GM18498 (cell line): ENCODE measurements around the gene EHBP1.
A peak's percentile ranks its signal among the peaks of the same experiment; 100 is the strongest.

Source experiments
- ATAC-seq: cut with Tn5 transposase; IDR thresholded peaks from one replicate; pipeline ENCODE4 v1.9.1; 2021; ENCODE audit warnings: mild to moderate bottlenecking, moderate library complexity; ENCODE audit not compliant: unreplicated experiment

Gene EHBP1

GRCh38 chr2:62705007-62705829 is at the start of gene EHBP1:
Gene EHBP1, plus strand, starts transcription at chr2:62705713. Its CDS starts 1,479 bp downstream, at chr2:62707192.
- peak; percentile 96 for ATAC-seq

GRCh38 chr2:62657783-62658182 is 47.7 kb upstream of the EHBP1 start:
- ATAC-seq: peak; percentile 58

- ATAC-seq: no peak
These were observed 46.6 kb upstream of the EHBP1 start for GRCh38 chr2:62658891-62659290.

DNA sequence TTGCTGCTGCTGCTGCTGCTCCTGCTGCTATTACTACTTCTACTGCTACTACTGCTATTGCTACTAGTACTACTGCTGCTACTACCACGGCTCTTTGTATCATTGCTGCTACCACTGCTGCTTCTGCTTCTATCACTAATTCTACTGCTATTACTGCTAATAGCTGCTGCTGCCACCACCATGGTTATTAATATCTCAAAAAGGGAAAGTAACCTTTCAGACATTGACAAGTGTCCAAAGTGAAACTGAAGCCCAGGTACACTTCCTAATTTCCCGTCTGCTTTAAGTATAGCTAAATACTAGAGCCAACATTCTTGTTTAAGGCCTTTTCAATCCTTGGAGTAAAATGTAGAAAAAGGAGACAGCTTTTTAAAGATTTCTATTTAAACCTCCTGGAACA is 45.4 kb upstream of the EHBP1 start:
- peak; percentile 84 for ATAC-seq

DNA sequence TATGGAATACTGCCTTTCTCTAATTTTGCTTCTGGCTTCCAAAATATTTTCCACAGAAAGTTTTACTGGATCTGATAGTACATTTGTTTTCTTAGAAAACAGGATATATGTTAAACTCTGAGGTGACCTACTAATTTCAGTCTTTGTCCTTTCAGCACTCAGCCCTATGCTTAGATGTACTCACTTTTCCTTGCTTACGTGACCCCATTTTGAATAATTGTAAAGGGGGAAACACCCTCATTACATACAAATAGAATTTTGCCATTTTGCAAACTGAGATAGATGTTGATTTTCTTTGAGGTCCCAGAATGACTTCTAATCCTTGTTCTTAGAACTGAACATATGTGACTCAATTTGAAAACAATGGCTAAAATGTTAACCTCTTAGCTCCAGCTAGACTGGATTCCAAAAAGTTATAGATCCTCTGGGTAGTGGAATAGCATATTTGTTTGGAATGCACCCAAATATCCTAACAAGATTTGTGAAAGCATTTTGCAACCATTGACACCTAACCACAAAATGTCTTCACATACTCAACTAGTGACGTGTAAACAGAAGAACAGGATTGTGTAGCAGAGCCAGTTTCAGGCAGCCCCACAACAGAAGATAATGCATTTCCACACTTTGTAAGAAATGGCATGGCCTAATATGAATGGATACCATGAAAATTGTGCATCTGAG is 44.8 kb upstream of the EHBP1 start:
- ATAC-seq: peak; percentile 19

DNA sequence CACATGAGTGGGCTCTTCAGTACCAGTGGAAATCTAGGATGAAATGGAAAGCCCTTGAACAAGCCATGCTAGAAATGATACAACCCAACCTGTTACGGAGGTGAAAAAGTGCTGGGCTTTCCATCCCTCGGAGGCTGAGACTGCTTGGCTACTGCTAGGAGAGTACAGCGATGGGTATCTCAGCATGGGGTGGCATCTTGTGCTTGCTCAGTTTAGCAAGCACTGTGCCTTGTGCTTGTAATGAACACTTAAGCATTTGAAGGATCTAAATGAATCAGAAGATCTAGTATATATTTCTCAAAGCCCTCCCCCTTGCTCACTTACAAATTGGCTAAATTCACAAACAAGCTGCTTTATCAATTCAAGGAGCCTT is 44.3 kb upstream of the EHBP1 start:
- ATAC-seq: no peak

DNA sequence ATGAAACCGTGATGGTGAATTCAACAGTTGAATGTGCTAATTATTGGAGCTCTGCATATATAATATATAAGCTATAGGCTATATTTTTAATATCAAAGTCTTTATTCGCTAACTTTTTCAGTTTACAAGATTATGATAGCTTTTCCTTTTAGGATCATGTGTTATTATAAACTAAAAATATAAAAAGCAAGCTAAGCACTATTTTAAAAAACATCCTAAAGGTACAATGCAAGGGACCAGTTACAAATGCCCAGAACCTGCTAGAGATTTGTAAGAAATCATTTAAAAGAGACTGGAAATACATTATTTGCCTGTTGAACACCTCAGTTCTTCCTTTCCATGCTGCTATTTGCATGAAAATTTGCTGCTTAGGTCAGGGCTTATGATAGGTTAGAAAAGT is 43.4 kb upstream of the EHBP1 start:
- no peak for ATAC-seq

DNA sequence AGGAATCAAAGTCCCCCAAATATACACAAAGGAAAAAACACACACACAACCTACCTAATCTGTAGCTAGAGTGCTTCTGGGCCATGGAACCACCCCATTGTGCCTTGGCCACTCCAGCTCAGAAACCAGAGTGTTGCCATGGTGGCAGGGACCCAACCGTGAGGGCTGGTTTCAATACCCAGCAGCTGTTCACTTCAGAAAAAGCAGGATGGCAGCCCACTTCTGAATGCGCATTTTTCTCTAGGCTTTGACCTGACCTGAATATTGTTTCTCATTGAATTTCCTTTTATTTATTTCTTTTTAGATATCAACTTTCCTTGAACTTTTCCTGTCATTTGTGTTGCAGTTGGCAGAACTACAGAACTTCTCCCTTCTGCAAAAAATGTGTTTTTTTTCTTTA is 43.0 kb upstream of the EHBP1 start:
- no peak for ATAC-seq

- no peak for ATAC-seq
These were observed 42.1 kb upstream of the EHBP1 start for GRCh38 chr2:62663411-62663810.

DNA sequence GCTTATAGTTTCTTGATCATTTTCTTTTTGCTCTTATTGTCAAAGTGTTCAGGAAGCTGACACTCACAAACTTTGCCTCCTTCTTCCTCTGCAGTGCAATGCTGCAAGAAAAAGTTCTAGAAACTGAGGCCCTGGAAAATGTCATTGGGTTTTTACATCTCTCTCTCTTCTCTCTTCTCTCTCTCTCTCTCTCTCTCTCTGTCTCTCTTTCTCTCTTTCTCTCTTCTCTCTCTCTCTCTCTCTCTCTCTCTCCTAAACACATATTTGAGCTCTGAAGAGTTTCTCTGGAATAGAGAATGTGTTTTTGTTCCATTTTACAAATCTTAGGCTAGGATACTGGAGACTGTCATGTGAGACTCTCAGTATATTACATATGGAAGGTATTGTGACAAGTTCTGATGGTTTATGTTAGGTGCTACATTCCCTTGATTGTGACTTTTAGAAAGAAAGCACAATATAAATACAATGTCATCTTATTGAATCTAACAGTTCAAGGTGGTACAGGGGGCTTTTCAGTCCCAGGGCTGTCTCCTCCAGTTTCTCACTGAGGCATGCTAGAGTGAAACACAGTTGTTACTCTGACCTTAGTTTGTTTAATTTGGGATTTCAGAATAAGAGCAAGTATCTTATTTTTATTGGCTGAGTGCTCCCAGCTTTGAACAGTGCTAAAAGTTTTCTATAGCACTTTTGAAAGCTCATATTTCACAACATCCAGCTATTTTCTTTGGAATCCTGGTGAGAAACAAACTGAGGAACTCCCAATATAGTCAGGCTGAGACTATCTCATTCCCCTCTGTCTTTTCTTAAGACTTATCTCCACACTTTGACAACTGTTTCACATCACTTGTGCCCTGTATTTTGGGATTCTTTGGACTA is 41.4 kb upstream of the EHBP1 start:
- ATAC-seq: no peak

DNA sequence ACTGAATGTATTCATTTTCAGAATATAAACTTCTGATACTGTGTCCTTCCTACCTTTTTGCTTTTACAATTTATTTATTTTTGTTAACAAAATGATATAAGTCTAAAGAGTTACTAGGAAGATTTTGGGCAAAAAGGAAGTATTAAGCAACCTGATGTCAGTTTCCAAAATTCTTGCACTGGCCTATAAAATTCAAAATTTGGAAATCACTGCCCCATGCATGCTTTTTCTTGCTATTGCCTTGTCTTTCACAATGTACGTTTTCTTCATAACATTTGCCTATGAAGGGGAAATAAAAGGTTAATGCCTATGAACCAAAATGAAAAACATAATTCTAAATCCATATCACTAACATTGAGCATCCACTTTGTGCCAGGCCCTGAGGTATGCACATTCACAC is 40.1 kb upstream of the EHBP1 start:
- no peak for ATAC-seq

DNA sequence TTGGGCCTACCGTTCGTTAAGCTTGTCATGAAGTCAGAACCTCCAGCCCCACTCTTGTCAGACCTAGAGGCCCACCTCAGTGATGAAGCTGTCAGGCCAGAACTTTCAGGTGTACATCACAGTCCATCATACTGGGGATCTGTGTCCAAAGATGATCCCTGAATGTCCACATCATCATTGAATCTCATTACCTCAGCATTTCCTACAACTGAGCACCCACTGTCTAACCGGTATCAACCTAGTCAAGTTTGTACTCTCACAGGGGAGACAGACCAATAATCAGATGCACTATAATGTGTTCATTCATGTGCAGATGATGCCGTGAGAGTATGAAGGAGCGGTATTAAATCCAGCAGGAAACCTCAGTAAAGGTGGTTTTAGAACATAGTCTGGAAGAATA is 36.3 kb upstream of the EHBP1 start:
- ATAC-seq: no peak

DNA sequence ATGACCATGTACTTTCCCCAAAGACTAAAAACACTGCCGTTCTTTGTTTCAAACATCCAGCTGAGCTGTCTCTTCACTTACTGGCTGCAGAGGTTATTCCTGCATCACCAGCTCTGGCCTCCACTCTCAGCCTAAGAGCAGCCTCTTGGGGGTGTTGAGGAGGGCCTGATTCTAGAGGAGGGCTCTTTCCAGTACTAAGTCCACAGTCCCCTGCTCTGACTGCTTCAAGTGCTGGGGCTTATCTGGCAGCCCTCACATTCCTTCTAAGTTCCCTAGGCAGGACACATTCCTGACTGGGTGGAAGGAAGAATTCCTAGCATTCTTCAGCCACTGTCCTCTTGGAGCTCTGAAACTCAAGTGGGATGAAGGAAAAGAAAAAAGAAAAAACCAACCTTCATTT is 32.9 kb upstream of the EHBP1 start:
- no peak for ATAC-seq

- no peak for ATAC-seq
These were observed 30.5 kb upstream of the EHBP1 start for GRCh38 chr2:62675062-62675461.

GRCh38 chr2:62685256-62685655 is 20.3 kb upstream of the EHBP1 start:
- ATAC-seq: no peak

DNA sequence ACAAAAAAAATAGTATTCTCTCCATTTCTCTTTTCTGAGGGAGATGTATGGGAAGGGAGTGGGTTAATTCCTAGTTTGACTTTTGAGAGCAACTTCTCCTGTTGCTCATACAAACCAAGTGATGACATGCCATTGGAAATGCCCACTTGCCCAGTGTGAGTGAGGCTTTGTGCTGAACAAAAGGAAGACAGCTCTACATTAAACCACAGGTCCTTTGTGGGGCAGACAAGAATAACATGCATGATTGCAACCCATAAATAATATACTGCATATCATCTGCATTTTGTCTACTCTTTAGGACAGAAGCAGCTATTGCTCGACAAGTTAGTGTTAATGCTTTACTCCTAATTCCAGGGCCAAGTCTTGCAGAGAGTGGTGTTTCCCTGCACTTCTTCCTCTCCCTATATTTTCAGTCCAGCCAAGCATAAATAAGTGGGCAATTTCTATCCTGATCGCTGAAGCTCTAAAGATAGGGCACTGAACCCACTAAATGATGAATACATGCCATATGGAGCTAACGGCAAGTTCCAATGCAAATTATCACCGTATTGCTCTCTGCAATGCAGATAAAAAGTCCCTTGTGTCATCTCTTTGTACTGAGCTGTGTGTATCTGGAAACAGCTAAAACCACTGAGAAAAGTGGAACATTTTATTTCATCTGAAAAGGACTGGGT is 19.4 kb upstream of the EHBP1 start:
- ATAC-seq: no peak

GRCh38 chr2:62687636-62688035 is 17.9 kb upstream of the EHBP1 start:
- ATAC-seq: no peak

DNA sequence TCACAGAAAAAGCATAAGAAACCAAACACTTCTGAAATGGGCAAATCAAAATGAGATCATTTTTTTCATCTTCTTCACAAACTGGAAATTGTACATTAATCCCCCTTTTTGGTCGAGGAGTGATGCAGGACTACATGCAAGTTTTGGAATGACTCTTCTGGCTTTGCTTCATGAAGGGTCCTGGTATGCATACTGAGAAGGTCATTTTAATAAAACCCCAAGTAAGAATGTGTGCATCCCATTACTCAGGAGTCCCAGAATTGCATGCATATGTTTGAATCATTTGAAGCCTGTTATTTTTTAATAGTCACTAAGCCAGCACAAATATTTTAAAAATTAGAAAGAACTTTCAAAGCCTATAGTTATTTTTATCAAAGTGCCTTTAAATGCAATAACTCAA is 16.7 kb upstream of the EHBP1 start:
- ATAC-seq: no peak

GRCh38 chr2:62691186-62691585 is 14.3 kb upstream of the EHBP1 start:
- no peak for ATAC-seq

GRCh38 chr2:62692225-62692624 is 13.3 kb upstream of the EHBP1 start:
- ATAC-seq: no peak

GRCh38 chr2:62698653-62699052 is 6.9 kb upstream of the EHBP1 start:
- no peak for ATAC-seq
